Stimulated activated CD4-positive, alpha-beta T cell treated with anti-CD3 and anti-CD28 coated beads, Interleukin-4, amount 100 ng/mL, for 1 hour (primary cell): ENCODE data around the gene CENPI.
A peak's percentile ranks its signal among the peaks of the same experiment; 100 is the strongest.
"Not testable (repeated sequence)": the region's sequence is repeated elsewhere in the genome, so short reads cannot be mapped to it uniquely, and the experiment has no call there.

Experiments
- DNase-seq: peaks from one replicate; pipeline ENCODE4 v3.0.0-alpha.2; 2020

The CENPI gene

GRCh38 chrX:101097546-101098453, at the start of gene CENPI:
Gene CENPI (plus strand): TSS chrX:101098204. CDS start chrX:101101071, 2,867 bp downstream.
- peak; percentile 88 for DNase-seq

- no peak for DNase-seq
Observed at GRCh38 chrX:101051153-101051548, 46.9 kb upstream of the CENPI start.

- peak; percentile 79 for DNase-seq
Observed at GRCh38 chrX:101051549-101052302, 46.3 kb upstream of the CENPI start, which contains the start of gene TRMT2B. Gene TRMT2B (minus strand): TSS chrX:101052111. CDS start chrX:101042289, 9,822 bp downstream.

GRCh38 chrX:101056551-101056950, 41.5 kb upstream of the CENPI start:
- not testable (repeated sequence) for DNase-seq

- no peak for DNase-seq
Observed at GRCh38 chrX:101057093-101057714, 40.8 kb upstream of the CENPI start.

- DNase-seq, result no peak
Observed at GRCh38 chrX:101062176-101062575, 35.8 kb upstream of the CENPI start.

- DNase-seq, result no peak
Observed at GRCh38 chrX:101071582-101071981, 26.4 kb upstream of the CENPI start.

GRCh38 chrX:101078716-101079598, 19.0 kb upstream of the CENPI start, which contains the start of gene TMEM35A:
Gene TMEM35A (plus strand): TSS chrX:101078879. CDS start chrX:101079003, 124 bp downstream.
- DNase-seq, result no peak

- DNase-seq, result no peak
Observed at GRCh38 chrX:101079736-101080270, 18.2 kb upstream of the CENPI start.

- DNase-seq, result no peak
Observed at GRCh38 chrX:101080326-101081124, 17.5 kb upstream of the CENPI start.

GRCh38 chrX:101081231-101081630, 16.8 kb upstream of the CENPI start:
- no peak for DNase-seq

- DNase-seq, result no peak
Observed at GRCh38 chrX:101091817-101092216, 6.2 kb upstream of the CENPI start.

- DNase-seq, result no peak
Observed at GRCh38 chrX:101108284-101108683, 10.3 kb downstream of the CENPI start.

- DNase-seq, result no peak
Observed at GRCh38 chrX:101117701-101118100, 19.7 kb downstream of the CENPI start.

GRCh38 chrX:101136235-101136634, 38.2 kb downstream of the CENPI start:
- DNase-seq, result no peak
